HUDEP-2 (cell line): ENCODE results near the gene TTF1.
A peak's percentile ranks its signal among the peaks of the same experiment; 100 is the strongest.

ENCODE experiments used
- DNase-seq, 76 experiments: peaks; one replicate each; lab custom pipeline; 2025; ENCODE audit not compliant: unreplicated experiment in 76 of 76; lab: John Stamatoyannopoulos, UW

Gene TTF1, protein sequence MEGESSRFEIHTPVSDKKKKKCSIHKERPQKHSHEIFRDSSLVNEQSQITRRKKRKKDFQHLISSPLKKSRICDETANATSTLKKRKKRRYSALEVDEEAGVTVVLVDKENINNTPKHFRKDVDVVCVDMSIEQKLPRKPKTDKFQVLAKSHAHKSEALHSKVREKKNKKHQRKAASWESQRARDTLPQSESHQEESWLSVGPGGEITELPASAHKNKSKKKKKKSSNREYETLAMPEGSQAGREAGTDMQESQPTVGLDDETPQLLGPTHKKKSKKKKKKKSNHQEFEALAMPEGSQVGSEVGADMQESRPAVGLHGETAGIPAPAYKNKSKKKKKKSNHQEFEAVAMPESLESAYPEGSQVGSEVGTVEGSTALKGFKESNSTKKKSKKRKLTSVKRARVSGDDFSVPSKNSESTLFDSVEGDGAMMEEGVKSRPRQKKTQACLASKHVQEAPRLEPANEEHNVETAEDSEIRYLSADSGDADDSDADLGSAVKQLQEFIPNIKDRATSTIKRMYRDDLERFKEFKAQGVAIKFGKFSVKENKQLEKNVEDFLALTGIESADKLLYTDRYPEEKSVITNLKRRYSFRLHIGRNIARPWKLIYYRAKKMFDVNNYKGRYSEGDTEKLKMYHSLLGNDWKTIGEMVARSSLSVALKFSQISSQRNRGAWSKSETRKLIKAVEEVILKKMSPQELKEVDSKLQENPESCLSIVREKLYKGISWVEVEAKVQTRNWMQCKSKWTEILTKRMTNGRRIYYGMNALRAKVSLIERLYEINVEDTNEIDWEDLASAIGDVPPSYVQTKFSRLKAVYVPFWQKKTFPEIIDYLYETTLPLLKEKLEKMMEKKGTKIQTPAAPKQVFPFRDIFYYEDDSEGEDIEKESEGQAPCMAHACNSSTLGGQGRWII

DNA sequence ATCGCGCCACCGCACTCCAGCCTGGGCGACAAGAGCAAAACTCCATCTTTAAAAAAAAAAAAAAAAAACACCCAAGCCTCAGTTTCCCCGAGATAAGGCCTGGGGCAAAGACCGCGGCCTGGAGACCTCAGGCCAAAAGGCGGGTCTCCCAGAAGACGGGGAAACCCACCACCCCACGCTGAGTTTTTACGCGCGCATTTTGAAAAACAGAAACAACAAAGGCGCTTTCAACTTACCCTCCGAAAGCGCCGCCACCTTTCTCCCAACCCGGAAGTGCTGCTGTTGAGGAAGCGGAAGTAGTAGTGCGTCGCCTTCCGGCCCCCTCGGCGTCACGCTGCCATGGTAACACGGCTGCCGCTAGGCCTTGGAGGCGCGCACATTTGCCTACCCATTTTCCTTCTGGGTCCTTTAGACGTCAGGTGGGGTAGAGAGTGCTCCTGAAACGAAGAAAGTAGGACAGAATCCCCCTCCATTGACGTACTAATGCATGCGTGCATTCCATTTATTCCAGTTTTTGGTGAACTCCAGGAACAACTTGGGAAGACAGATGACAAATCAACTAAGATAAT lies at the start of gene TTF1:
Gene TTF1, minus strand, starts transcription at position 287 of the 569 bp plus-strand sequence. CDS start 4,019 bp downstream, outside the sequence.
- DNase-seq: peak in 74 of 76 experiments; percentile 18 to 91 (median 82)

- DNase-seq: no peak
Observed at GRCh38 chr9:132456241-132456640, 49.6 kb upstream of the TTF1 start.

GRCh38 chr9:132451276-132451675 lies 44.6 kb upstream of the TTF1 start:
- DNase-seq: no peak

- no peak for DNase-seq
Observed at GRCh38 chr9:132447902-132448301, 41.3 kb upstream of the TTF1 start.

- no peak for DNase-seq
Observed at GRCh38 chr9:132447346-132447745, 40.7 kb upstream of the TTF1 start.

DNA sequence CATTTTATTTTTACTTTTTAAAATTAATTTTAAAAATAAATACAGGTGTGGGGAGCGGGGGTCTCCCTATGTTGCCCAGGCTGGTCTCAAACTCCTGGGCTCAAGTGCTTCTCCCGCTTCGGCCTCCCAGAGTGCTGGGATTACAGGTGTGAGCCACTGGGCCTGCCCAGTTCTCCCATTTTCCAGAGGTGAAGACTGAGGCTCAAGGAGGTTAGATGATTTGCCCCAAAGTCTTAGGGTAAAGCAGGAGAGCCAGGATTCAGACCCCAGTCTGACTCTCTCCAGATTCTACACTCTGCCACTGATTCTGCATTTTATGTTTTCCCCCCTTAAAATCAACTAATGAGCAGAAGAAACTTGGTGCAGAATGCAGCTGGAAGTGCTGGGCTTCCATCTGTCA lies 40.2 kb upstream of the TTF1 start:
- DNase-seq: no peak

- no peak for DNase-seq
Observed at GRCh38 chr9:132443951-132444607, 37.4 kb upstream of the TTF1 start.

GRCh38 chr9:132441404-132441803 lies 34.8 kb upstream of the TTF1 start:
- no peak for DNase-seq

DNA sequence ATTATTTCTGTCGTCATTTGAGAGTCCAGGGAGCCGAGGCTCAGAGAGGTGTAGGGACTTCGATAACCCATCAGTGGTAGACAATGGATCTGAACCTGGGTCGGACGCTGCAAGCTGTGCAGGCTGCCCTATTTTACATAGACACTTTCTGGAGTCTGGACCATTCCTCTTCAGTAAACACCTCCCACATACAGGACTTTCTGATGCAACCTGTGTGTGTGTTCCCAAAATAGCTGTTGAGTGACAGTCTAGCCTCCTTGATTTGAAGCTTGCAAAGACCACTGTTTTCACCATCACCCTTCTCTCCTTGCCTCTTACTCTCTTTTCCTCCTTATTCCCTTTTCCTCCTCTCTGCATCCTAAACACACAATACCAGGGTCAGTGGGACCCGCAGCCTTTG lies 34.1 kb upstream of the TTF1 start:
- no peak for DNase-seq

GRCh38 chr9:132439153-132439552 lies 32.5 kb upstream of the TTF1 start:
- no peak for DNase-seq

- no peak for DNase-seq
Observed at GRCh38 chr9:132434881-132435280, 28.2 kb upstream of the TTF1 start.

- no peak for DNase-seq
Observed at GRCh38 chr9:132430998-132431397, 24.4 kb upstream of the TTF1 start.

- DNase-seq: no peak
Observed at GRCh38 chr9:132426639-132427414, 20.2 kb upstream of the TTF1 start.

- no peak for DNase-seq
Observed at GRCh38 chr9:132425675-132426062, 19.0 kb upstream of the TTF1 start.

DNA sequence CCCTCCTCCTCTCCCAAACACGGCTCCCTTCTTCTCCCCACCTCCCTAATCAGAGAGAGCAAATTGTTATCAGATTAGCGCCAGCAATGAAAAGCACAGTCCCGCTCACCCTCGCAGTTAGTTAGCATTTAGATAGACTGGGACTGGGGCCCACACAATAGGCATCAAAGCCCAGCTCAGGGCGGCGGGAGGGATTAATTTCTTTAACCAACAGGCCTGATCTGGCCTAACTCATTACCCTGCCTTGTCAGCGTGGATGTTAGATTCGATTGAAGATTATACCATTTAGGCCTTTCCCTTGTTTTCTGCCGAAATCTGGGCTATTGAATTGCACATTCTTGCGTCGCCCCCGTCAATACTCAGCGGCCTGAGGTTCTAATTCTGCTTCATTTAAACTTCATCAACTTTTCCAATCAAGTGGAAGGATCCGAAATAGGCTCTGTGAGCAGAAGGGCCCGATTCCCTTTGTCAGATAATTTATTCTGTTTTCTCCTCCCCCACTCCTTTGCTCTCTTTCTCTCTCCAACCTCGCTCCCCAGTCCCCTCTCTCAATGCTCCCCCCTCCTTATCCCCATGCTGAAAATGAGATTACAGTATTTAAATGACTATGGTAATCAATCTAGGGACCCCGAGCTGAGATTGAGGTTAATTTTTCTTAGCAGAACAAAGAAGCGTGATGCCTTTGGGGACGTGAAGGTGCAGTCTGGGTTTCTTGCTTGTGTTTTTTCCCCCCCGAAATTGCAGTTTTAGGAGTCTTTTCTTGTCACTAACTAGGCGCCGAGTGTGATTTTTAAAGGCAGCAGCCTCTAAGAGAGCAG lies 18.4 kb upstream of the TTF1 start:
- peak in 1 of 76 experiments; percentile 13 for DNase-seq

DNA sequence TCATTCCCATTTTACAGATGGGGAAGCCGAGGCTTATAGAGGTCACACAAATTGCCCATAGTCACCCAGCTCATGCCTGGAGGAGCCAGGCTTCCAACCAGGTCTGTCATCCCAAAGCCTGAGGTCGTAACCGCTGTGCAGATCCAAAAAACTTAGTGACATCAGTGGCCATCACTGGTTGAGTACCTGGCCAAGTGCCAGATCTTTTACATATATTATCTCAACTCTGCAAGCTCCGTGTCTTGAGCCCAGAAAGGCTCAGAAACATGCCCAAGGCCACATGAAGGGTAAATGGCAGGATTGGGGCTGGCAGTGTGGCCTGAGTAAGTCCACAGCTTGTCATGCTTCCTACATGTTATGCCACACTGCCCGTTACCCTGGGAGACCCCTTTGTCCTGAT lies 16.9 kb upstream of the TTF1 start:
- DNase-seq: peak in 11 of 76 experiments; percentile 4 to 40 (median 22)

- no peak for DNase-seq
Observed at GRCh38 chr9:132422574-132422973, 15.9 kb upstream of the TTF1 start.

- DNase-seq: no peak
Observed at GRCh38 chr9:132418726-132419363, 12.2 kb upstream of the TTF1 start.

GRCh38 chr9:132415181-132415580 lies 8.5 kb upstream of the TTF1 start:
- DNase-seq: peak in 1 of 76 experiments; percentile 8
